ACC112 (cell line): ENCODE results near the gene POU6F1.

Experiments
- H2AFZ ChIP-seq: fragments of 200-600 bp; sonication (generic); one replicate; pipeline ENCODE4 v1.6.0; 2017; ENCODE audit warnings: antibody characterized with exemption, low read length; ENCODE audit not compliant: unreplicated experiment
- H3K27ac ChIP-seq: fragments of 200-600 bp; sonication (generic); 2 replicates; pipeline ENCODE4 v1.5.1; 2014; ENCODE audit warnings: low read depth, mild to moderate bottlenecking, antibody characterized with exemption, low read length, moderate library complexity
- H3K27me3 ChIP-seq: fragments of 200-600 bp; sonication (generic); 2 replicates; pipeline ENCODE4 v1.6.1; 2014; ENCODE audit warnings: mild to moderate bottlenecking, antibody characterized with exemption, low read length, moderate library complexity, mixed read lengths; ENCODE audit not compliant: insufficient read depth
- H3K36me3 ChIP-seq: fragments of 200-600 bp; sonication (generic); 2 replicates; pipeline ENCODE4 v1.6.1; 2016; ENCODE audit warnings: mild to moderate bottlenecking, antibody characterized with exemption, low read length, moderate library complexity, mixed read lengths; ENCODE audit not compliant: insufficient read depth
- H3K4me1 ChIP-seq: fragments of 200-600 bp; sonication (generic); one replicate; pipeline ENCODE4 v1.6.1; 2016; ENCODE audit warnings: low read length, mixed read lengths; ENCODE audit not compliant: insufficient read depth, unreplicated experiment, control insufficient read depth
- H3K4me3 ChIP-seq: fragments of 200-600 bp; sonication (generic); 2 replicates; pipeline ENCODE4 v1.5.1; 2014; ENCODE audit warnings: mild to moderate bottlenecking, low read depth, low read length
- H3K79me2 ChIP-seq: fragments of 200-600 bp; sonication (generic); one replicate; pipeline ENCODE4 v1.6.0; 2016; ENCODE audit warnings: low read length; ENCODE audit not compliant: control insufficient read depth, unreplicated experiment, insufficient read depth

The POU6F1 gene

DNA sequence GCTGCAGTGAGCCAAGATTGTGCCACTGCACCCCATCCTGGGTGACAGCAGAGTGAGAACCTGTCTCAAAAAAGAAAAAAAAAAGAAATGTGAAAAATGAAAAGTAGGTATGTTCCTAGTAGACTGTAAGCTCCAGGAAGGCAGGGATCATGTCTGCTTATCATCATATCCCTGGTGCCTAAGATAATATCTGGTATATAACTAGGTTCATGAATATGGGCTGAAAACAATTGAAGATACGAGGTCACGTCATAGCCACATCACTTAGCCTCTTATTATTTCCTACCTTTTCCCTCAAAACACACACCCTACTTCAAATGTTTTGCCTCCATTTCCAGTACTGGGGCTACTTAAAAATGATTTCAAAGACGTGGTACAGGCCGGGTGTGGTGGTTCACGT lies 3.0 kb downstream of the POU6F1 start:
- Histone ChIP-seq H3K36me3 (no peaks in the 10 kb centered on the region), H3K4me3 (no peak overlapping the region), H3K4me1 (peaks cover 13% of the 10 kb centered on the region), H2AFZ (no peak overlapping the region), H3K79me2 (no peaks in the 10 kb centered on the region), H3K27me3 (no peaks in the 10 kb centered on the region), H3K27ac (no peak overlapping the region)

DNA sequence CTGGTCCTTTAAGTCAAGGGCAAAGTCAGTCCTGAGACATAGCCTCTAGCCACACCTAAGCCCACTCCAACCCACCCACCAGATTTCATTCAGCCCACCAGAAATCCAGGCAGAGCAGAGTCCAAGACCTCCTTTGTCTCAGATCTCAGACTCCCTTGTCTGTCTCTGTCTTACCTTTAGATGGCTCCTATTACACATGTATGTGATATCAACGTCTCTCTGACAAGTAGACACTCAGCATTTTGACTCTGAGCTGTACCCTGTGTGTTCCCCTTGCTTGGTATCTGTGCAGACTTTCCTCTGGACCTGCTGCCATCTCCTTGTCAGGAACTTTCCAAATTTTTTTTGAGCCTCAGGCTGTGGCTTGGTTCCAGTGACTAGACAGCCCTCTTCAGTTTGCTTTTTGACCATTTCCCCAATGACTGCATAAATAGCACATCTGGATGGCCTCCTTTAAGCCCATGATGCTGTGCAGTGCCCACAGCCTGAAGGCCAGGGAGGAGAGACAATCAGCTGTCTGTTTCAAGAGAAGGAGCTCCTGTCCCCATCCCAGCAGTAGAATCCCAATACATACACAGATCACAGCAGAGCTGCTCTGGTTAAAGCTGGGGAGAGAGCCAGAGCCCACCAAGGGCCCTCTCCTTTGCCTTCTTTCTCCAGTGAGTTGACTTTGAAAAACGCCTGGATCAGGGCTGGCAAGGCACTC lies 7.0 kb downstream of the POU6F1 start:
- Histone ChIP-seq H3K27me3 (no peaks in the 10 kb centered on the region), H3K27ac (no peak overlapping the region), H3K79me2 (no peaks in the 10 kb centered on the region), H3K4me3 (no peak overlapping the region), H2AFZ (no peak overlapping the region), H3K4me1 (no peaks in the 10 kb centered on the region), H3K36me3 (no peaks in the 10 kb centered on the region)

DNA sequence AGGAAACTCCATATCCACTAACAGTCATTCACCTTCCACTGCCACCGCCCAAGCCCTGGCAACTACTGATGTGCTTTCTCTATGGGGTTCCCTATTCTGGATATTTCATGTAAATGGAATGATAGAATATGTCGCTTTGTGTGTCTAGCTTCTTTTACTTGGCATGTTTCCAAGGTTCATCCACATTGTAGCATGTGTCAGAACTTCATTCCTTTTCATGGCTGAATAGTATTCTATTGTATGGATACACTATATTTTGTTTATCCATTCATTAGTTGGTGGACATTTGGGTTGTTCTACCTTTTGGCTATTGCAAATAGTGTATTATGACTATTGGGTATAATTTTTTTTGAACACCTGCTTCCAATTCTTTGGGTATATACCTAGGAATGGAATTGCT lies 8.6 kb downstream of the POU6F1 start:
- Histone ChIP-seq H3K4me1 (no peaks in the 10 kb centered on the region), H3K27ac (no peak overlapping the region), H3K27me3 (no peaks in the 10 kb centered on the region), H3K79me2 (no peaks in the 10 kb centered on the region), H3K36me3 (no peaks in the 10 kb centered on the region), H2AFZ (no peak overlapping the region), H3K4me3 (no peak overlapping the region)

DNA sequence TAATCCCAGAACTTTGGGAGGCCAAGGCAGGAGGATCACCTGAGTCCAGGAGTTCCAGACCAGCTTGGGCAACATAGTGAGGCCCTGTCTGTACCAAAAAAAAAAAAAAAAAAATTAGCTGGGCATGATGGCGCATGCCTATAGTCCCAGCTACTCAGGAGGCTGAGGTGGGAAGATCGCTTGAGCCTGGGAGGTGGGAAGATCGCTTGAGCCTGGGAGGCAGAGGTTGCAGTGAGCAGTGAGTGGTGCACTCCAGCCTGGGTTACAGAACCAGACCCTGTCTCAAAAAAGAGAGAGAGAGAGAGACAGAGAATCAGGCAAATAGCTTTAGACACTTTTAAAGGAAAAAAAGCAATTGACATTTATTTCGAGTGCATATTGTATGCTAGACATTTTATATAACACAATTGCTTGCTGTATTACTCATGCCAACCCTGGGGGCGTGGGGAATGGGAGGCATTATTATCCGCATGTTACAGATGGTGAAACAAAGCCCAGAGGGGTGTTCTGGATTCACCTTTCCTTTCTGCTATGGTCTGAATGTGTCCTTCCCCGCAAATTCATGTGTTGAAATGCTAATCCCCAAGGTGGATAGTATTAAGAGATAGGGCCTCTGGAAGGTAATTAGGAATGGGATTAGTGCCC lies 9.7 kb downstream of the POU6F1 start:
- Histone ChIP-seq H3K79me2 (no peaks in the 10 kb centered on the region), H3K36me3 (no peaks in the 10 kb centered on the region), H3K27ac (no peak overlapping the region), H3K27me3 (no peaks in the 10 kb centered on the region), H2AFZ (no peak overlapping the region), H3K4me3 (no peak overlapping the region), H3K4me1 (no peaks in the 10 kb centered on the region)

DNA sequence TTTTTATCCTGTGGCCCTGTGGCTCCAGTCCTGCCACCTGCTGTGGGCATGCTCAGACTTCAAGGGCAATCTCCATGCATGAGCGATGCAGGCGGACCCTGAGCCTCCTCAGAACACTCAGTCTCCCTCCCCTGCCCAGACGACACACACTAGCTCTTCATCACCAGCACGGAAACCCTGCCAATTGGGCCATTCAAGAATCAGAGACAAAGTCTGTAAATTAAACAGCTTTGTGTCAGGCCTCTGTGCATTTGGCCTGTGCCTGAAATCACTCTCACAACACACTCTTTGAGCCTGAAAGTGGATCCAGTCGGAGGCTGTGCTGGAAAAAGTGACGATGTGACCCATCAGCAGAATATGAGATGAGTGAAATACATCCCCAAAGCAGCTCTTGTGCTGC lies 12.5 kb downstream of the POU6F1 start:
- no peaks in the 10 kb centered on the region for H3K4me1 ChIP-seq
- no peaks in the 10 kb centered on the region for H3K27me3 ChIP-seq
- H3K36me3 ChIP-seq: no peaks in the 10 kb centered on the region
- no peak overlapping the region for H3K27ac ChIP-seq
- no peak overlapping the region for H2AFZ ChIP-seq
- H3K4me3 ChIP-seq: no peak overlapping the region
- no peaks in the 10 kb centered on the region for H3K79me2 ChIP-seq

DNA sequence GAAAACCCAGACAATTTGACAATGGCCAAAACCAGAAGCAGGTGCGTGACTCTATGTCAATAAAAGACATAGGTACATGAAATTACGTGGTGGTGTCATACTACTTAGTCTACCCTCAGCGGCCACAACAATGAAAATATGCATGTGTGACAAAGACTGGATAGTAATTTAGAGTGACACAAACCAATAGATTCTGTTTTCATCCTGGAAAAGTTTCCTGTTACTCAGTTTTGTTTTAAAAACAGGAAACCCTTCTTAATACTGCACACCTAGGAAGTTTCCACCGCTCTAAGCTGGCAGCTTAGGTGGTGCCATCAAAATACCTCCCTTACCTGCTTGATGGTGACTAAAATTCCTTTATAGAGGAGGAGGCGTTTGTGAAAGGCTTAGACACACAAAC lies 15.1 kb downstream of the POU6F1 start:
- no peaks in the 10 kb centered on the region for H3K79me2 ChIP-seq
- no peaks in the 10 kb centered on the region for H3K36me3 ChIP-seq
- no peaks in the 10 kb centered on the region for H3K4me1 ChIP-seq

DNA sequence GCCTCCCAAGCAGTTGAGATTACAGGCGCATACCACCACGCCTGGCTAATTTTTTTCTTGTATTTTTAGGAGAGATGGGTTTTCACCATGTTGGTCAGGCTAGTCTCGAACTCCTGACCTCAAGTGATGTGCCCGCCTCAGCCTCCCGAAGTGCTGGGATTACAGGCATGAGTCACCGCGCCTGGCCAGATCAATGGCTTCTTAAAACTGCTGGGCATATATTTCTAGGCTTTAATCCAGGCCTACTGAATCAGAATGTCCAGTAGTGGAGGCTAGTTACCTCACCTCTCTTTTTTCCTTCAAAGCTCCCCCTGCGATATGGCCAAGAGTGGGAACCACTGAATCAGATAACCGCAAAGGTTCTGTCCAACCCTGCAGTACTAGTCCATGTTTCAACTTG lies 17.1 kb downstream of the POU6F1 start:
- no peaks in the 10 kb centered on the region for H3K79me2 ChIP-seq
- no peak overlapping the region for H2AFZ ChIP-seq
- no peak overlapping the region for H3K27ac ChIP-seq
- H3K4me3 ChIP-seq: no peak overlapping the region
- no peaks in the 10 kb centered on the region for H3K27me3 ChIP-seq
- H3K36me3 ChIP-seq: no peaks in the 10 kb centered on the region
- H3K4me1 ChIP-seq: no peaks in the 10 kb centered on the region

More for the DNA sequence above, 15.1 kb downstream of the POU6F1 start:
- Histone ChIP-seq H2AFZ (no peak overlapping the region), H3K4me3 (no peak overlapping the region), H3K27me3 (no peaks in the 10 kb centered on the region), H3K27ac (no peak overlapping the region)

DNA sequence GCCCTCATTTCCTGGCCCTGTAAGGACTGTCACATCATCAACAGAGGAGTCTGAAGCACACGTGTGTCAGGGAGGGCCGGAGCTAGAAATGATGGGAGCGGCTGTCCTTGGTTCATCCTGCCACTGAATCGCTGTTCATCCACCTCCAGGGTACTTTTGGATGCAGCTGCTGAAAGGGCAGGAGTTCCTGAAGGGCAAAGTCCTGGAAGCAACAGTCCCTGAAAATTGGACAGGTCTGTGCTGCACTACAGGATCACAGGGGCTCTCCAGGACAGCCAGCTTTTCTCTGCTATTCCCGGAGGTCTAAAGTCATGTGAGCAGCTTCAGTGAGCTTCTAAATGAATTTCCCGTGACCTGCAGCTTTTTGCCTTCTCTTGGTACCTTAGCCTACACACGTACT lies 17.7 kb downstream of the POU6F1 start:
- H3K27me3 ChIP-seq: no peaks in the 10 kb centered on the region
- H3K79me2 ChIP-seq: no peaks in the 10 kb centered on the region
- H3K36me3 ChIP-seq: no peaks in the 10 kb centered on the region
- H3K4me3 ChIP-seq: no peak overlapping the region
- H3K4me1 ChIP-seq: no peaks in the 10 kb centered on the region
- no peak overlapping the region for H2AFZ ChIP-seq
- no peak overlapping the region for H3K27ac ChIP-seq

DNA sequence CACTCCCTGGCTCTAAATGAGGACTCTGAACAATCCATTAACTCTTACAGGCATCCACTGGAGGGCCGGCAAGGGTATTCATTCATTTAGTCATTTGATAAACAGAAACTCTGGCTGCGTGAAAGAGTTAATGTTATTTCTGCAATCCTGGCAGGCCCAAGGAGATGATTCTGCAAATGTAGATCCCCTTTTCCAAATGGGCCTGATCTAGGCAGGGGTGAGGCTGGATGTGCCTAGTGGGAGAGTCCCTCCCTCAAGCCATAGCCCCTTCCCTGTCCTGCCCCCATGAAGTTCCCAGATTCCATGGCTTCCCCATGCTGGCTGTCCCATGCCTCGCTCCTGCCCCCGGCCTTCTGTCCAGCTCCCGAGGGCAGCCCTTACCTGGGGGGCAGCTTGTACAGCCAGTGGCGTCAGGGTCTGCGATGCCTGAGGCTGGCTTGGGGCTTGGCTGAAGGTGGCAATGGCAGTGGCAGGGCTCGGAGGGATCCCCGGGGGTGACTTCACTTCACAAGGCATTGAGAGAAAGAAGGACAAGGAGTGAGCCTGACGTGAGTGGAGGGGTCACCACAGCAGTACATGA lies 18.4 kb downstream of the POU6F1 start:
- Histone ChIP-seq H3K4me3 (no peak overlapping the region), H3K27ac (no peak overlapping the region), H3K4me1 (no peaks in the 10 kb centered on the region), H3K79me2 (no peaks in the 10 kb centered on the region), H2AFZ (no peak overlapping the region), H3K27me3 (no peaks in the 10 kb centered on the region), H3K36me3 (no peaks in the 10 kb centered on the region)

DNA sequence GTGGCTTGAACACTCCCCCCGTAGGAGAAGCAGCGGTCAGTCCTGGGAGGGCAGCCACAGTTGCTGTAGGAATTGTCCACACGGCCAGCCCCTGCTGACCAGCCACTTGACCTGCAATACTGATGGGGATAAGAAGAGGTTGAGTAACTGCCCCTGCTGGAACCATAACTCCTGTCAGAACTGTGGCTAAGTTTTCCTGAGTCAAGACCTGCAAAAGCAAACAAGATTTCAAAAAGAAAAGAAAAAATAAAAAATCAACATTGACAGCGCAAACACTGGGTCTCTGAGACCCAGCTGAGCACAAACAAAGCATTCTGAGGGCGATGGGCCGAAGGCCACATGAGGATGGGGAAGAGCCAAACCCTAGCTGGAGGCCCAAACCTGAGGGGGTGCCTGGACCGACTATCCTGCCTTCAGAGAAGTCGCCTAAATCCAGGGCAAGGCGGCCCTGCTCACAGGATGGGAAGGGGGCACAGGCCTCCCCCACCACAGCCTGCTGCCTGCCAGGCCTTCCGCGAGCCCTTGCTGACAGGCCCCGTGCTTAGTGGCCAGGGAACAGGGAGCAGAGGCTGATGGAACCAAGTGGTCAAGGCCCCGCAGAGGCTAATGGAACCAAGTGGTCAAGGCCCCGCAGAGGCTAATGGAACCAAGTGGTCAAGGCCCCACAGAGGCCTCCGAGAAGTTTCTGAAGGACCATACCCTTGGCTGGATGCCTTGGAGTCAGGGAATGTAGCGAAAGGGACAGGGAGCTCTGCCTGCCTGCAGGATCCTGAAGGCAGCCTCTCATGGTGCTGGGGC lies 19.1 kb downstream of the POU6F1 start:
- H3K27me3 ChIP-seq: no peaks in the 10 kb centered on the region
- H3K36me3 ChIP-seq: no peaks in the 10 kb centered on the region
- no peak overlapping the region for H2AFZ ChIP-seq
- H3K79me2 ChIP-seq: no peaks in the 10 kb centered on the region
- H3K4me1 ChIP-seq: no peaks in the 10 kb centered on the region
- no peak overlapping the region for H3K27ac ChIP-seq
- no peak overlapping the region for H3K4me3 ChIP-seq
